GM06990 (cell line): ENCODE data around the gene KAT8.

ENCODE experiments used
- DNase-seq: peaks from one replicate; pipeline ENCODE4 v3.0.0-alpha.2; 2011; ENCODE audit not compliant: insufficient read length; ENCODE audit errors: extremely low read depth
- H3K27me3 ChIP-seq: replicated peaks from 2 replicates; pipeline ENCODE4 v1.6.0; 2011; ENCODE audit warnings: low read length; ENCODE audit not compliant: control insufficient read depth, insufficient read depth
- H3K36me3 ChIP-seq: 2 replicates; pipeline ENCODE4 v1.5.1; 2011; ENCODE audit warnings: low read length; ENCODE audit not compliant: control insufficient read depth, insufficient read depth
- H3K4me3 ChIP-seq: replicated peaks from 2 replicates; pipeline ENCODE4 v1.5.1; 2011; ENCODE audit warnings: low read depth, mild to moderate bottlenecking, control low read depth, low read length
- CTCF ChIP-seq: IDR thresholded peaks from 2 replicates; pipeline ENCODE4 v1.5.1; 2011; ENCODE audit warnings: low read length, control low read depth, mild to moderate bottlenecking, inconsistent platforms; ENCODE audit not compliant: insufficient read depth, poor library complexity, severe bottlenecking

KAT8 gene

GRCh38 chr16:31074814-31075183 is 42.7 kb upstream of the KAT8 start:
- DNase-seq: no peak
- peaks cover 30% of the 10 kb centered on the region for H3K36me3 ChIP-seq
- no peaks in the 10 kb centered on the region for H3K27me3 ChIP-seq
- H3K4me3 ChIP-seq: peak overlapping the region; percentile 89
- TF ChIP-seq CTCF: no peak

DNA sequence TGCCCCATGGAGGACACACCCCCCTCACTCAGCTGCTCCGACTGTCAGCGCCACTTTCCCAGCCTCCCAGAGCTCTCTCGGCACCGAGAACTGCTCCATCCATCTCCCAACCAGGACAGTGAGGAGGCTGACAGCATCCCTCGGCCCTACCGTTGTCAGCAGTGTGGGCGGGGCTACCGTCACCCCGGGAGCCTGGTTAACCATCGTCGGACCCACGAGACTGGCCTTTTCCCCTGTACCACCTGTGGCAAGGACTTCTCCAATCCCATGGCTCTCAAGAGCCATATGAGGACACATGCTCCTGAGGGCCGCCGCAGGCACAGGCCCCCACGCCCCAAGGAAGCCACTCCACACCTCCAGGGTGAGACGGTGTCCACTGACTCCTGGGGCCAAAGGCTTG is 41.1 kb upstream of the KAT8 start:
- no peak overlapping the region for H3K4me3 ChIP-seq
- H3K36me3 ChIP-seq: peaks cover 38% of the 10 kb centered on the region
- DNase-seq: no peak
- no peaks in the 10 kb centered on the region for H3K27me3 ChIP-seq
- TF ChIP-seq CTCF: no peak

DNA sequence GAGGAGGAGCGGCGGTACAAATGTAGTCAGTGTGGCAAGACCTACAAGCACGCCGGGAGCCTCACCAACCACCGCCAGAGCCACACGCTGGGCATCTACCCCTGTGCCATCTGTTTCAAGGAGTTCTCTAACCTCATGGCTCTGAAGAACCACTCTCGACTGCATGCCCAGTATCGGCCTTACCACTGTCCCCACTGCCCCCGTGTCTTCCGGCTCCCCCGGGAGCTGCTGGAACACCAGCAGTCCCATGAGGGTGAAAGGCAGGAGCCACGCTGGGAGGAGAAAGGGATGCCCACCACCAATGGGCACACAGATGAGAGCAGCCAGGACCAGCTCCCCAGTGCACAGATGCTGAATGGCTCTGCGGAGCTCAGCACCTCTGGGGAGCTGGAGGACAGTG is 40.4 kb upstream of the KAT8 start:
- DNase-seq: no peak
- Histone ChIP-seq H3K4me3 (no peak overlapping the region), H3K36me3 (peaks cover 38% of the 10 kb centered on the region), H3K27me3 (no peaks in the 10 kb centered on the region)
- no peak for TF ChIP-seq CTCF

DNA sequence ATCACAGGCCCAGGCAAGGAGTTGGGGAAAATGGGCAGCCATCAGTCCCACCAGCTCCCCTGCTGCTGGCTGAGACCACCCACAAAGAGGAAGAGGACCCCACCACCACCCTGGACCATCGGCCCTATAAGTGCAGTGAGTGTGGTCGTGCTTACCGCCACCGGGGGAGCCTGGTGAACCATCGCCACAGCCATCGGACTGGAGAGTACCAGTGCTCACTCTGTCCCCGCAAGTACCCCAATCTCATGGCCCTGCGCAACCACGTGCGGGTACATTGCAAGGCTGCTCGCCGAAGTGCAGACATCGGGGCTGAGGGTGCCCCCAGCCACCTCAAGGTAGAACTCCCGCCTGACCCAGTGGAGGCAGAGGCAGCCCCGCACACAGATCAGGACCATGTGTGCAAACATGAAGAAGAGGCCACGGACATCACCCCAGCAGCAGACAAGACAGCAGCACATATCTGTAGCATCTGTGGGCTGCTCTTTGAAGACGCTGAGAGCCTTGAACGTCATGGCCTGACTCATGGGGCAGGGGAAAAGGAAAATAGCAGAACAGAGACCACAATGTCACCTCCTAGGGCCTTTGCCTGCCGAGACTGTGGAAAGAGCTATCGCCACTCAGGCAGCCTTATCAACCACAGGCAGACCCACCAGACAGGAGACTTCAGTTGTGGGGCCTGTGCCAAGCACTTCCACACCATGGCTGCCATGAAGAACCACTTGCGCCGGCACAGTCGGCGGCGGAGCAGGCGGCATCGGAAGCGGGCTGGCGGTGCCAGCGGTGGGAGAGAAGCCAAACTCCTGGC is 39.7 kb upstream of the KAT8 start:
- no peak for DNase-seq
- no peaks in the 10 kb centered on the region for H3K27me3 ChIP-seq
- no peak for TF ChIP-seq CTCF
- no peak overlapping the region for H3K4me3 ChIP-seq
- H3K36me3 ChIP-seq: peaks cover 40% of the 10 kb centered on the region

DNA sequence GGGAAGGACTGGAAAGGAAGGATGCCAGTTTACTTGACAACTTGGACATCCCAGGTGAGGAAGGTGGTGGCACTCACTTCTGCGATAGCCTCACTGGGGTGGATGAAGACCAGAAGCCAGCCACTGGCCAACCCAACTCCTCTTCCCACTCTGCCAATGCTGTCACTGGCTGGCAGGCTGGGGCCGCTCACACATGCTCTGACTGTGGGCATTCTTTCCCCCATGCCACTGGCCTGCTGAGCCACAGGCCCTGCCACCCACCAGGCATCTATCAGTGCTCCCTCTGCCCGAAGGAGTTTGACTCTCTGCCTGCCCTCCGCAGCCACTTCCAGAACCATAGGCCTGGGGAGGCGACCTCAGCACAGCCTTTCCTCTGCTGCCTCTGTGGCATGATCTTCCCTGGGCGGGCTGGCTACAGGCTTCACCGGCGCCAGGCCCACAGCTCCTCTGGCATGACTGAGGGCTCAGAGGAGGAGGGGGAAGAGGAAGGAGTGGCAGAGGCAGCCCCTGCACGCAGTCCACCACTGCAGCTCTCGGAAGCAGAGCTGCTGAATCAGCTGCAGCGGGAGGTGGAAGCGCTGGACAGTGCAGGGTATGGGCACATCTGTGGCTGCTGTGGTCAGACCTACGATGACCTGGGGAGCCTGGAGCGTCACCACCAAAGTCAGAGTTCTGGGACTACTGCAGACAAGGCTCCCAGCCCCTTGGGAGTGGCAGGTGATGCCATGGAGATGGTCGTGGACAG is 38.7 kb upstream of the KAT8 start:
- no peak for DNase-seq
- Histone ChIP-seq H3K36me3 (peaks cover 40% of the 10 kb centered on the region), H3K4me3 (no peak overlapping the region), H3K27me3 (no peaks in the 10 kb centered on the region)
- TF ChIP-seq CTCF: no peak
